Upper lobe of left lung (tissue), 6 donors: Measurements from ENCODE around the gene TMEM181. TPM values are rescaled to one million over a fixed set of nuclear protein-coding genes. Genes with fewer than 3 reads are reported as not detected.
"Not testable (repeated sequence)": the region's sequence is repeated elsewhere in the genome, so short reads cannot be mapped to it uniquely, and the experiment has no call there.

Experiments used
- ATAC-seq, 2 donors: fragments of 200-7000 bp; cut with Tn5 transposase; one replicate each; pipeline ENCODE4 v1.9.1; 2022; ENCODE audit warnings: mild to moderate bottlenecking in 2 of 2, moderate library complexity in 2 of 2; ENCODE audit not compliant: low FRiP score in 2 of 2
- DNase-seq, 2 donors: peaks; one replicate each; pipeline ENCODE4 v3.0.0-alpha.2; 2019 to 2020
- H3K27ac ChIP-seq, 4 donors: fragments of 200-600 bp; sonication (generic); one replicate each; pipeline ENCODE4 v1.5.1; 2016 to 2019
- H3K27me3 ChIP-seq, 4 donors: fragments of 200-600 bp; sonication (generic); one replicate each; pipeline ENCODE4 v1.5.1; 2017 to 2019
- H3K36me3 ChIP-seq, 4 donors: fragments of 200-600 bp; sonication (generic); one replicate each; pipeline ENCODE4 v1.5.1; 2016 to 2019
- H3K4me1 ChIP-seq, 4 donors: fragments of 200-600 bp; sonication (generic); one replicate each; pipeline ENCODE4 v1.5.1; 2018 to 2019
- H3K4me3 ChIP-seq, 4 donors: fragments of 200-600 bp; sonication (generic); one replicate each; pipeline ENCODE4 v1.5.1; 2017 to 2019; ENCODE audit warnings: mild to moderate bottlenecking in 2 of 4, moderate library complexity in 1 of 4
- H3K9me3 ChIP-seq, 4 donors: fragments of 200-600 bp; sonication (generic); one replicate each; pipeline ENCODE4 v1.5.1; 2018 to 2019
- EP300 ChIP-seq, 4 donors: sonication (generic); formaldehyde crosslinking; IDR thresholded peaks; one replicate each; pipeline ENCODE4 v1.5.1; 2017; ENCODE audit warnings: antibody characterized with exemption in 4 of 4, control low read depth in 2 of 4
- POLR2A ChIP-seq, 4 donors: fragments of 450-650 bp; IDR thresholded peaks; one replicate each; pipeline ENCODE4 v1.5.1; 2016 to 2017; ENCODE audit warnings: antibody characterized with exemption in 4 of 4, mild to moderate bottlenecking in 2 of 4
- POLR2AphosphoS5 ChIP-seq, 2 donors: sonication (generic); formaldehyde crosslinking; IDR thresholded peaks; one replicate each; pipeline ENCODE4 v1.5.1; 2017; ENCODE audit warnings: antibody characterized with exemption in 2 of 2
- WGBS, 2 donors: methylation state at CpG; one replicate each; pipeline ENCODE4 v1.1.5; 2017 to 2018; 5-methylcytosine and 5-hydroxymethylcytosine counted together
- total RNA-seq, 6 donors: library from RNA; depleted of rRNA in 4 of 6; stranded (reverse); fragments of >200 nt in 4 of 6; gene quantifications; one replicate each; pipeline versions ENCODE4 v1.1.0 to v1.2.1, GENCODE V29; 2016 to 2021
- TF ChIP-seq, protein P1 (sequence below), 6 experiments: fragments of 450-650 bp in 4 of 6; fragments of 200-600 bp in 2 of 6; sonication (generic) in 2 of 6; IDR thresholded peaks; one replicate each; pipeline ENCODE4 v1.5.1; 2016 to 2019; ENCODE audit warnings: antibody characterized with exemption in 6 of 6
- donor health status: DM: no; HTN: no; CAD: no; lungs with moderate emphysema.
- donor health status: DM: no; HTN: yes; CAD: no; lungs with severe emphysema.

Gene TMEM181
- total RNA-seq, 6 donors from 2014 or later: 11.5 to 27.6 (median 18.9) TPM

- no peaks in the 10 kb centered on the region for H3K36me3 ChIP-seq
- H3K27ac ChIP-seq: peak overlapping the region; percentile 70 to 90 (median 80)
- H3K4me3 ChIP-seq: no peak overlapping the region
- WGBS, 2 donors: 30 to 38% methylated on average over 10 of the region's 10 CpGs
- no peaks in the 10 kb centered on the region for H3K27me3 ChIP-seq
- H3K9me3 ChIP-seq: no peaks in the 10 kb centered on the region
- ATAC-seq (peak; percentile 19 to 56), DNase-seq (peak in 1 of 2 donors; percentile 74)
- peaks cover 19 to 37% (median 29%) of the 10 kb centered on the region in 4 donors for H3K4me1 ChIP-seq
- TF ChIP-seq POLR2A (IDR thresholded peaks at IDR 0.05) (no peak), EP300 (IDR thresholded peaks at IDR 0.05) (peak in 2 of 4 donors; percentile 52 to 79), POLR2AphosphoS5 (IDR thresholded peaks at IDR 0.05) (peak; percentile 13 to 47)
- TF ChIP-seq, protein P1, sequence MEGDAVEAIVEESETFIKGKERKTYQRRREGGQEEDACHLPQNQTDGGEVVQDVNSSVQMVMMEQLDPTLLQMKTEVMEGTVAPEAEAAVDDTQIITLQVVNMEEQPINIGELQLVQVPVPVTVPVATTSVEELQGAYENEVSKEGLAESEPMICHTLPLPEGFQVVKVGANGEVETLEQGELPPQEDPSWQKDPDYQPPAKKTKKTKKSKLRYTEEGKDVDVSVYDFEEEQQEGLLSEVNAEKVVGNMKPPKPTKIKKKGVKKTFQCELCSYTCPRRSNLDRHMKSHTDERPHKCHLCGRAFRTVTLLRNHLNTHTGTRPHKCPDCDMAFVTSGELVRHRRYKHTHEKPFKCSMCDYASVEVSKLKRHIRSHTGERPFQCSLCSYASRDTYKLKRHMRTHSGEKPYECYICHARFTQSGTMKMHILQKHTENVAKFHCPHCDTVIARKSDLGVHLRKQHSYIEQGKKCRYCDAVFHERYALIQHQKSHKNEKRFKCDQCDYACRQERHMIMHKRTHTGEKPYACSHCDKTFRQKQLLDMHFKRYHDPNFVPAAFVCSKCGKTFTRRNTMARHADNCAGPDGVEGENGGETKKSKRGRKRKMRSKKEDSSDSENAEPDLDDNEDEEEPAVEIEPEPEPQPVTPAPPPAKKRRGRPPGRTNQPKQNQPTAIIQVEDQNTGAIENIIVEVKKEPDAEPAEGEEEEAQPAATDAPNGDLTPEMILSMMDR (IDR thresholded peaks at IDR 0.05): peak in 2 of 6 experiments; percentile 10 to 16
Measured at GRCh38 chr6:158654960-158655489, 95.1 kb downstream of the TMEM181 start.

- Histone ChIP-seq H3K27me3 (no peaks in the 10 kb centered on the region), H3K4me1 (peaks cover 19 to 45% (median 36%) of the 10 kb centered on the region in 4 donors), H3K36me3 (no peaks in the 10 kb centered on the region), H3K4me3 (no peak overlapping the region), H3K27ac (peak overlapping the region; percentile 70 to 90 (median 80)), H3K9me3 (no peaks in the 10 kb centered on the region)
- peak in 1 of 2 donors; percentile 24 for TF ChIP-seq POLR2AphosphoS5 (IDR thresholded peaks at IDR 0.05)
- TF ChIP-seq, protein P1 (IDR thresholded peaks at IDR 0.05): no peak
- 67 to 82% methylated on average over 21 to 22 of the region's 22 CpGs for WGBS, 2 donors
- DNase-seq: peak in 1 of 2 donors; percentile 89
- peak; percentile 11 to 72 for ATAC-seq
Measured at GRCh38 chr6:158655569-158656450, 95.9 kb downstream of the TMEM181 start.

DNA sequence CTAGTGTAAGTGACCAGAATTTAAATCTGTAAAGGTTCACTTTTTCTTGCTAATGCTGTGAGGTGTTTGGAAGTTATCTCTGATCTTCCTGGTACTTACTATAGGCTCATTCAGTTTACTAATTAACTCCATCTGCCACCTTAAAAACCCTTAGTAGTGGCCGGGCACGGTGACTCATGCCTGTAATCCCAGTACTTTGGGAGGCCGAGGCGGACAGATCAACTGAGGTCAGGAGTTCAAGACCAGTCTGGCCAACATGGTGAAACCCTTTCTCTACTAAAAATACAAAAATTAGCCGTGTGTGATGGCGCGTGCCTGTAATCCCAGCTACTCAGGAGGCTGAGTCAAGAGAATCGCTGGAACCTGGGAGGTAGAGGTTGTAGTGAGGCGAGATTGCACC is 97.1 kb downstream of the TMEM181 start:
- H3K27me3 ChIP-seq, H3K9me3 ChIP-seq, ATAC-seq, H3K36me3 ChIP-seq, H3K4me3 ChIP-seq: not testable (repeated sequence)
- peak overlapping the region in 2 of 4 donors; percentile 78 to 81 for H3K27ac ChIP-seq
- 64 to 66% methylated on average over 9 of the region's 9 CpGs for WGBS, 2 donors
- peaks cover 19 to 46% (median 38%) of the 10 kb centered on the region in 4 donors for H3K4me1 ChIP-seq
- peak in 1 of 2 donors; percentile 77 for DNase-seq

GRCh38 chr6:158660333-158660754 is 100.5 kb downstream of the TMEM181 start:
- TF ChIP-seq, protein P1 (IDR thresholded peaks at IDR 0.05): peak in 5 of 6 experiments; percentile 22 to 61 (median 50)
- TF ChIP-seq POLR2A (IDR thresholded peaks at IDR 0.05): no peak
- TF ChIP-seq POLR2AphosphoS5 (IDR thresholded peaks at IDR 0.05): no peak
- WGBS, 2 donors: 20 to 41% methylated on average over 10 of the region's 10 CpGs
- Histone ChIP-seq H3K4me1 (peaks cover 10 to 40% (median 31%) of the 10 kb centered on the region in 4 donors), H3K27me3 (no peaks in the 10 kb centered on the region), H3K4me3 (no peak overlapping the region), H3K9me3 (no peaks in the 10 kb centered on the region), H3K36me3 (no peaks in the 10 kb centered on the region), H3K27ac (no peak overlapping the region)
- ATAC-seq (peak; percentile 50), DNase-seq (no peak)

DNA sequence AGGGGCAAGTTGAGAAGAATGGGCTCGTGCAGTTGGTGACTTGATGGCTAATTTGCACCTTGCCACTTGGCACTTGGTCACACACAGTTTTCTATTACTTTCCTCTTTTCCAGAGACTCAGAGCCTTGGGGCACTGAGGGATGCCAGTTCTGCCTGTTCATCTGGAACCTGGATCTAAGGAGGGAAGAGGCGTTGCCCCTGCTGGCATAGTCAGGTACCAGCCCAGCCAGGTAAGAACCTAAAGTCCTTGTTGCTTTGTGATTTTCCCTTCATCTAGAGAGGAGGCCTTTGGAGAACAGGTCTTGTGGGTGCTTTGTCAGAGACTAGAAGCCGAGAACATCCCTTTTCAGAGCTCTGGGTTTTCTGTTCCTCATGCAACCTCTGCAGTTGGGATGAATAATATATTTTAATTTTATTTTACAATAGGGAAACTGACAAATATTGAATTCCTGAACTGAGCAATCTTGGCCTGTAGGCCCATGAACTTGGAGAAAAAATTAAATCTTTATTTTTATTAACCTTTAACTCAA is 101.3 kb downstream of the TMEM181 start:
- Histone ChIP-seq H3K27ac (no peak overlapping the region), H3K36me3 (no peaks in the 10 kb centered on the region), H3K4me3 (no peak overlapping the region), H3K4me1 (peaks cover 9 to 40% (median 28%) of the 10 kb centered on the region in 4 donors), H3K27me3 (no peaks in the 10 kb centered on the region), H3K9me3 (no peaks in the 10 kb centered on the region)
- 94 to 97% methylated on average over 3 of the region's 3 CpGs for WGBS, 2 donors
- ATAC-seq (no peak), DNase-seq (no peak)
- TF ChIP-seq, protein P1 (IDR thresholded peaks at IDR 0.05): no peak
- TF ChIP-seq POLR2A (IDR thresholded peaks at IDR 0.05): no peak
- TF ChIP-seq POLR2AphosphoS5 (IDR thresholded peaks at IDR 0.05): no peak
- no peak for TF ChIP-seq EP300 (IDR thresholded peaks at IDR 0.05)
